ENCODE measurements around the gene RPL3.

DNA sequence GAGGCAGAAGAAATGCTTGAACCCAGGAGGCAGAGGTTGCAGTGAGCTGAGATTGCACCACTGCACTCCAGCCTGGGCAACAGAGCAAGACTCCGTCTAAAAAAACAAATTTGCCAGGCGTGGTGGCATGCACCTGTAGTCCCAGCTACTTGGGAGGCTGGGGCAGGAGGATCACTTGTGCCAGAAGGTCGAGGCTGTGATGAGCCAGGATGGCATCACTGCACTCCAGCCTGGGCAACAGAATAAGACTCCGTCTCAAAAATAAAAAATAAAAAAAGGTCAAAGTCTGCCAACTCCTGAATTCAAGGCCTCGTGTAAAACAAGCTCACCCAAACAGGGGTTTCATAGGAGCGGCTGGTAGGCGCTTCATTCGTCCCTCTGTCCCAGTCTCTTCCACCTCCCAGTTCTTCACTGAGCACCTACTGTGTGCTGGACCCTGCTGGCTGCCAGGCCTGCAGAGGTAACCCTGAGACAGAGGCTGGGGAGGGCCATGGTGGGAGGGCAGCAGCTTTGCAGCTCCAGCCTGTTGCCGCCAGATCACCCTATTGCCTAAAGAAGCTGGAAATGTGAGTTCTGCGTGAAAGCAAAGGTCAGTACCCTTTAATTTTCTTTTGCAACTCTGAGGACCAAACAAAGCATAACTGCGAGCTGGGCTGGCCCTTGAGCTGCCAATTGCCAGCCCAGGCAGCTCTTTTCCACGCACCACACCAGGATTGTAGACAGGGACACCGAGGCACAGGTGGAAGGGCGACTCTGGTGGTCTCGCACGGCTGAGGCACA is 15.3 kb downstream of the RPL3 start:
- TF ChIP-seq SP1 (IDR thresholded peaks at IDR 0.05) (no peak), ELF4 (IDR thresholded peaks at IDR 0.05) (no peak), SUZ12 (IDR thresholded peaks at IDR 0.05) (no peak), BHLHE40 (IDR thresholded peaks at IDR 0.05; ENCODE audit: borderline replicate concordance) (no peak), FOXK2 (IDR thresholded peaks at IDR 0.05) (no peak)
- TF ChIP-seq, protein P1, sequence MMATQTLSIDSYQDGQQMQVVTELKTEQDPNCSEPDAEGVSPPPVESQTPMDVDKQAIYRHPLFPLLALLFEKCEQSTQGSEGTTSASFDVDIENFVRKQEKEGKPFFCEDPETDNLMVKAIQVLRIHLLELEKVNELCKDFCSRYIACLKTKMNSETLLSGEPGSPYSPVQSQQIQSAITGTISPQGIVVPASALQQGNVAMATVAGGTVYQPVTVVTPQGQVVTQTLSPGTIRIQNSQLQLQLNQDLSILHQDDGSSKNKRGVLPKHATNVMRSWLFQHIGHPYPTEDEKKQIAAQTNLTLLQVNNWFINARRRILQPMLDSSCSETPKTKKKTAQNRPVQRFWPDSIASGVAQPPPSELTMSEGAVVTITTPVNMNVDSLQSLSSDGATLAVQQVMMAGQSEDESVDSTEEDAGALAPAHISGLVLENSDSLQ (IDR thresholded peaks at IDR 0.05) = no peak

Measured in HEK293T (cell line).